GM12878 (cell line): Measurements from ENCODE around the gene MED25. TPM values are rescaled to one million over a fixed set of nuclear protein-coding genes. Genes with fewer than 3 reads are reported as not detected.

Experiments used
- CREB1 ChIP-seq: IDR thresholded peaks from 2 replicates; pipeline ENCODE4 v1.6.1; 2012; ENCODE audit warnings: low read depth, mild to moderate bottlenecking, inconsistent platforms
- HDAC2 ChIP-seq: fragments of 200-600 bp; sonication (generic); IDR thresholded peaks from 2 replicates; pipeline ENCODE4 v1.6.1; 2017
- polyA plus RNA-seq, 11 experiments: library from polyadenylated mRNA; depleted of rRNA in 4 of 11; unstranded in 6 of 11; stranded (reverse) in 5 of 11; fragments of >200 nt; fragmentation: Nextera tagmentation in 4 of 11; fragmentation: Illumina TruSeq in 1 of 11; extraction: Ambion mirVana in 4 of 11; extraction: Trizol in 1 of 11; gene quantifications; 1 replicate in 1 of 11; 2 replicates in 10 of 11; pipeline versions ENCODE4 v1.2.1 to v1.2.3, GENCODE V29; 2011 to 2016; ENCODE audit warnings: inconsistent platforms in 2 of 11, missing spikeins in 2 of 11, low read depth in 1 of 11
- total RNA-seq, 4 experiments: library from RNA; depleted of rRNA in 3 of 4; stranded (reverse); fragments of >200 nt in 3 of 4; fragmentation: Illumina TruSeq in 1 of 4; extraction: Trizol in 1 of 4; gene quantifications; 2 replicates each; pipeline versions ENCODE4 v1.2.1 to v1.2.3, GENCODE V29; 2013 to 2021
- TF ChIP-seq, protein P1 (sequence below): fragments of 450-650 bp; formaldehyde crosslinking; IDR thresholded peaks from 2 replicates; pipeline ENCODE4 v1.5.0; 2022; ENCODE audit warnings: mild to moderate bottlenecking, missing genetic modification characterization
- TF ChIP-seq, protein P2 (sequence below): fragments of 450-650 bp; IDR thresholded peaks from 2 replicates; pipeline ENCODE4 v1.6.1; 2017; ENCODE audit warnings: mild to moderate bottlenecking, moderate library complexity

The MED25 gene
- total and polyA plus RNA-seq, 10 of the 15 experiments (the other 5 are each of a cell fraction or from before 2014, with no cell fraction given), result 3.5 to 53.9 (median 17.1) TPM

DNA sequence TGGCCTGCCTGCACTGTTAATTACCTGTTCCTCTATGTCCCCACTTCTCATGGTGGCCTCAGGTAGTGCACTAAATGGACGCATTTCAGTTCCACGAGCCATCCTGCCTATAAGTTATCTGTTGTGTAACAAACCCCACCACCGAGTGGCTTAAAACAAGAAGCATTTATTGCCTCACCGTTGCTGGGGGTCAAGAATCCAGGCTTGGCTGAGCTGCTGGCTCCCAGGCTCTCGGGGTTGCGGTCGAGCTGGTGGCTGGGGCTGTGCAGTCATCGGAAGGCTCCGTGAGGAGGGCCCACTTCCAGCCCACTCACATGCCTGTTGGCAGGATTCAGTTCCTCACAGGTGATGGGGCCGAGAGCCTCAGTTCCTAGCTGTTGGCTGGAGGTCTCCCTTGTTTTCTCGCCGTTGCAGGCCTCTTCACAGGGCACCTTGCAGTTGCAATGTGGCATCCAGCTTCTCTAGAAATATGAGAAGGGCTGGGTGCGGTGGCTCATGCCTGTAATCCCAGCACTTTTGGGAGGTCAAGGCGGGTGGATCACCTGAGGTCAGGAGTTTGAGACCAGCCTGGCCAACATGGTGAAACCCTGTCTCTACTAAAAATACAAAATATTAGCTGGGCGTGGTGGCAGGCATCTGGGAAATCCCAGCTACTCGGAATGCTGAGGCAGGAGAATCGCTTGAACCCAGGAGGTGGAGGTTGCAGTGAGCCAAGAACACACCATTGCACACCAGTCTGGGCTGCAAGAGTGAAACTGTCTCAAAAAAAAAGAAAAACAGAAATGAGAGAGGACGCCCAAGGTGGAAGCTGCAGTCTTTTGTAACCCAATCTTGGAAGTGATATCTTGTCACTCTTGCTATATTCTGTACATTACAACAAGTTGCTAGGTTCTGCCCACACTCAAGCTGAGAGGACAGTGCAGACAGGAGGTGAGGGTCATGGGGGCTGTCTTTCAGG, 26.3 kb downstream of the MED25 start (continued):
- TF ChIP-seq, protein P1, sequence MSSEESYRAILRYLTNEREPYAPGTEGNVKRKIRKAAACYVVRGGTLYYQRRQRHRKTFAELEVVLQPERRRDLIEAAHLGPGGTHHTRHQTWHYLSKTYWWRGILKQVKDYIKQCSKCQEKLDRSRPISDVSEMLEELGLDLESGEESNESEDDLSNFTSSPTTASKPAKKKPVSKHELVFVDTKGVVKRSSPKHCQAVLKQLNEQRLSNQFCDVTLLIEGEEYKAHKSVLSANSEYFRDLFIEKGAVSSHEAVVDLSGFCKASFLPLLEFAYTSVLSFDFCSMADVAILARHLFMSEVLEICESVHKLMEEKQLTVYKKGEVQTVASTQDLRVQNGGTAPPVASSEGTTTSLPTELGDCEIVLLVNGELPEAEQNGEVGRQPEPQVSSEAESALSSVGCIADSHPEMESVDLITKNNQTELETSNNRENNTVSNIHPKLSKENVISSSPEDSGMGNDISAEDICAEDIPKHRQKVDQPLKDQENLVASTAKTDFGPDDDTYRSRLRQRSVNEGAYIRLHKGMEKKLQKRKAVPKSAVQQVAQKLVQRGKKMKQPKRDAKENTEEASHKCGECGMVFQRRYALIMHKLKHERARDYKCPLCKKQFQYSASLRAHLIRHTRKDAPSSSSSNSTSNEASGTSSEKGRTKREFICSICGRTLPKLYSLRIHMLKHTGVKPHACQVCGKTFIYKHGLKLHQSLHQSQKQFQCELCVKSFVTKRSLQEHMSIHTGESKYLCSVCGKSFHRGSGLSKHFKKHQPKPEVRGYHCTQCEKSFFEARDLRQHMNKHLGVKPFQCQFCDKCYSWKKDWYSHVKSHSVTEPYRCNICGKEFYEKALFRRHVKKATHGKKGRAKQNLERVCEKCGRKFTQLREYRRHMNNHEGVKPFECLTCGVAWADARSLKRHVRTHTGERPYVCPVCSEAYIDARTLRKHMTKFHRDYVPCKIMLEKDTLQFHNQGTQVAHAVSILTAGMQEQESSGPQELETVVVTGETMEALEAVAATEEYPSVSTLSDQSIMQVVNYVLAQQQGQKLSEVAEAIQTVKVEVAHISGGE (CRISPR knock-in tag), result no peak
- TF ChIP-seq, protein P2, sequence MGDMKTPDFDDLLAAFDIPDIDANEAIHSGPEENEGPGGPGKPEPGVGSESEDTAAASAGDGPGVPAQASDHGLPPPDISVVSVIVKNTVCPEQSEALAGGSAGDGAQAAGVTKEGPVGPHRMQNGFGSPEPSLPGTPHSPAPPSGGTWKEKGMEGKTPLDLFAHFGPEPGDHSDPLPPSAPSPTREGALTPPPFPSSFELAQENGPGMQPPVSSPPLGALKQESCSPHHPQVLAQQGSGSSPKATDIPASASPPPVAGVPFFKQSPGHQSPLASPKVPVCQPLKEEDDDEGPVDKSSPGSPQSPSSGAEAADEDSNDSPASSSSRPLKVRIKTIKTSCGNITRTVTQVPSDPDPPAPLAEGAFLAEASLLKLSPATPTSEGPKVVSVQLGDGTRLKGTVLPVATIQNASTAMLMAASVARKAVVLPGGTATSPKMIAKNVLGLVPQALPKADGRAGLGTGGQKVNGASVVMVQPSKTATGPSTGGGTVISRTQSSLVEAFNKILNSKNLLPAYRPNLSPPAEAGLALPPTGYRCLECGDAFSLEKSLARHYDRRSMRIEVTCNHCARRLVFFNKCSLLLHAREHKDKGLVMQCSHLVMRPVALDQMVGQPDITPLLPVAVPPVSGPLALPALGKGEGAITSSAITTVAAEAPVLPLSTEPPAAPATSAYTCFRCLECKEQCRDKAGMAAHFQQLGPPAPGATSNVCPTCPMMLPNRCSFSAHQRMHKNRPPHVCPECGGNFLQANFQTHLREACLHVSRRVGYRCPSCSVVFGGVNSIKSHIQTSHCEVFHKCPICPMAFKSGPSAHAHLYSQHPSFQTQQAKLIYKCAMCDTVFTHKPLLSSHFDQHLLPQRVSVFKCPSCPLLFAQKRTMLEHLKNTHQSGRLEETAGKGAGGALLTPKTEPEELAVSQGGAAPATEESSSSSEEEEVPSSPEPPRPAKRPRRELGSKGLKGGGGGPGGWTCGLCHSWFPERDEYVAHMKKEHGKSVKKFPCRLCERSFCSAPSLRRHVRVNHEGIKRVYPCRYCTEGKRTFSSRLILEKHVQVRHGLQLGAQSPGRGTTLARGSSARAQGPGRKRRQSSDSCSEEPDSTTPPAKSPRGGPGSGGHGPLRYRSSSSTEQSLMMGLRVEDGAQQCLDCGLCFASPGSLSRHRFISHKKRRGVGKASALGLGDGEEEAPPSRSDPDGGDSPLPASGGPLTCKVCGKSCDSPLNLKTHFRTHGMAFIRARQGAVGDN, result no peak
- TF ChIP-seq CREB1 (no peak), HDAC2 (no peak)
